K562 (cell line): ENCODE results near the gene ANKS1A. TPM values are rescaled to one million over a fixed set of nuclear protein-coding genes. Genes with fewer than 3 reads are reported as not detected.

Experiments
- ATAC-seq: fragments of 200-7000 bp; cut with Tn5 transposase; 3 replicates; pipeline ENCODE4 v1.9.1; 2020; ENCODE audit warnings: moderate library complexity
- BruUV-seq: library from RNA; stranded (reverse); fragments of 400-500 nt; replicated peaks from 2 replicates; lab custom pipeline; 2021; lab: Mats Ljungman, UMichigan
- CTCF ChIA-PET: fragments of 300-600 bp; formaldehyde crosslinking; extraction: SDS; loops from one replicate; lab custom pipeline; 2021; ENCODE audit warnings: low intra/inter-chr PET ratio; lab: Yijun Ruan, JAX
- POLR2A ChIA-PET: fragments of 300-600, 350-650 bp; sonication (Branson Sonifier 250); formaldehyde crosslinking; extraction: SDS; loops from one replicate; lab custom pipeline; 2021; ENCODE audit warnings: antibody characterized with exemption, inconsistent platforms; lab: Yijun Ruan, JAX
- DNase-seq, 4 experiments: peaks; one replicate each; pipeline versions ENCODE4 v3.0.0 to v3.0.0-alpha.2; 2011 to 2018; ENCODE audit warnings: low spot score in 3 of 4, mixed read lengths in 3 of 4; ENCODE audit errors: extremely low read depth in 1 of 4
- FAIRE-seq: peaks from 2 replicates; lab custom pipeline; 2011; peaks lifted over from hg19 to GRCh38; lab: Jason Lieb, UNC
- H2AFZ ChIP-seq: 2 replicates; pipeline ENCODE4 v1.6.0; 2011; ENCODE audit warnings: low read depth, low read length, control low read depth, inconsistent platforms
- H3K27ac ChIP-seq: fragments of 200-600 bp; 3 replicates; pipeline ENCODE4 v1.8.0; 2011; ENCODE audit warnings: low read depth, mild to moderate bottlenecking, control low read depth, inconsistent platforms, low read length, moderate library complexity, mixed read lengths; ENCODE audit errors: extremely low read depth
- H3K27me3 ChIP-seq, 2 experiments: fragments of 300-600 bp in 1 of 2; 2 replicates in 1 of 2; 3 replicates in 1 of 2; pipeline versions ENCODE4 v1.6.0 to v1.8.0; 2011; ENCODE audit warnings: inconsistent platforms in 2 of 2, low read length in 2 of 2, mild to moderate bottlenecking in 1 of 2, mixed read lengths in 1 of 2, moderate library complexity in 1 of 2; ENCODE audit not compliant: control insufficient read depth in 2 of 2, insufficient read depth in 2 of 2
- H3K36me3 ChIP-seq: fragments of 300-600 bp; 3 replicates; pipeline ENCODE4 v1.8.0; 2011; ENCODE audit warnings: mild to moderate bottlenecking, low read length, inconsistent platforms; ENCODE audit not compliant: control insufficient read depth, insufficient read depth
- H3K4me1 ChIP-seq, 2 experiments: fragments of 200-600 bp in 1 of 2; replicated peaks in 1 of 2; 2 replicates in 1 of 2; 3 replicates in 1 of 2; pipeline versions ENCODE4 v1.5.1 to v1.8.0; 2011; ENCODE audit warnings: inconsistent platforms in 2 of 2, low read length in 2 of 2, mild to moderate bottlenecking in 1 of 2, mixed read lengths in 1 of 2, moderate library complexity in 1 of 2; ENCODE audit not compliant: control insufficient read depth in 2 of 2, insufficient read depth in 2 of 2
- H3K4me2 ChIP-seq: 2 replicates; pipeline ENCODE4 v1.6.1; 2011; ENCODE audit warnings: low read length, control low read depth, inconsistent platforms, mixed read lengths; ENCODE audit not compliant: insufficient read depth
- H3K4me3 ChIP-seq: fragments of 200-600 bp; sonication (generic), shearing (Covaris generic); 2 replicates; pipeline ENCODE4 v1.5.1; 2016; ENCODE audit warnings: control low read depth, inconsistent platforms
- H3K79me2 ChIP-seq: fragments of 200-600 bp; 3 replicates; pipeline ENCODE4 v1.8.0; 2011; ENCODE audit warnings: low read length, inconsistent platforms; ENCODE audit not compliant: control insufficient read depth, insufficient read depth
- H3K9ac ChIP-seq, 2 experiments: 2 replicates each; pipeline versions ENCODE4 v1.6.0 to v1.6.1; 2011; ENCODE audit warnings: low read depth in 2 of 2, low read length in 2 of 2, control low read depth in 1 of 2, inconsistent platforms in 1 of 2, mild to moderate bottlenecking in 1 of 2, mixed read lengths in 1 of 2; ENCODE audit not compliant: insufficient read depth in 1 of 2
- H3K9me1 ChIP-seq: one replicate; pipeline ENCODE4 v1.6.0; 2011; ENCODE audit warnings: inconsistent platforms, mild to moderate bottlenecking, low read length, moderate library complexity; ENCODE audit not compliant: control insufficient read depth, insufficient read depth
- H3K9me3 ChIP-seq: replicated peaks from 2 replicates; pipeline ENCODE4 v1.5.1; 2011; ENCODE audit warnings: low read depth, low read length, inconsistent platforms; ENCODE audit not compliant: control insufficient read depth, insufficient read depth
- H4K20me1 ChIP-seq: replicated peaks from 2 replicates; pipeline ENCODE4 v1.6.1; 2011; ENCODE audit warnings: low read length, inconsistent platforms, mixed read lengths; ENCODE audit not compliant: control insufficient read depth, insufficient read depth
- AFF1 ChIP-seq, 2 experiments: fragments of 450-650 bp; IDR thresholded peaks; 2 replicates each; pipeline ENCODE4 v1.6.1; 2018; ENCODE audit warnings: mild to moderate bottlenecking in 2 of 2, low read depth in 1 of 2; ENCODE audit not compliant: partially characterized antibody in 2 of 2
- CHCHD3 ChIP-seq: fragments of 250-450 bp; sonication (Bioruptor Pico); IDR thresholded peaks from 2 replicates; pipeline ENCODE4 v2.1.2; 2022; ENCODE audit warnings: mild to moderate bottlenecking
- E2F5 ChIP-seq: sonication (generic); formaldehyde crosslinking; IDR thresholded peaks from 2 replicates; pipeline ENCODE4 v1.8.0; 2022; ENCODE audit warnings: mild to moderate bottlenecking, missing genetic modification reagents
- IRF1 ChIP-seq: sonication (generic); formaldehyde crosslinking; IDR thresholded peaks from 2 replicates; pipeline ENCODE4 v1.8.0; 2022; ENCODE audit warnings: missing genetic modification reagents, mild to moderate bottlenecking, borderline replicate concordance
- IRF2 ChIP-seq: sonication (generic); formaldehyde crosslinking; IDR thresholded peaks from 2 replicates; pipeline ENCODE4 v1.8.1; 2022; ENCODE audit warnings: mild to moderate bottlenecking, missing genetic modification reagents
- SRSF9 ChIP-seq: fragments of 200-400 bp; formaldehyde crosslinking; IDR thresholded peaks from 2 replicates; pipeline ENCODE4 v1.6.1; 2017; ENCODE audit warnings: low read depth, low read length, borderline replicate concordance
- ZFX ChIP-seq: sonication (generic); formaldehyde crosslinking; IDR thresholded peaks from 2 replicates; pipeline ENCODE4 v1.8.0; 2022; ENCODE audit warnings: mild to moderate bottlenecking, missing genetic modification reagents, moderate library complexity
- ZNF12 ChIP-seq: sonication (generic); formaldehyde crosslinking; IDR thresholded peaks from 2 replicates; pipeline ENCODE4 v1.4.0; 2020; ENCODE audit warnings: mild to moderate bottlenecking, missing genetic modification reagents
- ZNF280A ChIP-seq: fragments of 450-650 bp; IDR thresholded peaks from 2 replicates; pipeline ENCODE4 v1.6.1; 2018; ENCODE audit warnings: mild to moderate bottlenecking, low read depth; ENCODE audit not compliant: partially characterized antibody
- ZNF324 ChIP-seq: fragments of 250-450 bp; sonication (Bioruptor Pico); IDR thresholded peaks from 2 replicates; pipeline ENCODE4 v1.4.0; 2020; ENCODE audit warnings: mild to moderate bottlenecking
- ZNF639 ChIP-seq, 2 experiments: fragments of 200-800 bp in 1 of 2; sonication (Bioruptor generic) in 1 of 2; sonication (generic) in 1 of 2; formaldehyde crosslinking in 1 of 2; IDR thresholded peaks in 1 of 2; conservative IDR thresholded peaks in 1 of 2; 2 replicates each; pipeline versions ENCODE4 v1.5.0 to v1.6.1; 2016 to 2020; ENCODE audit warnings: missing compliant biosample characterization in 1 of 2, missing genetic modification characterization in 1 of 2, missing genetic modification reagents in 1 of 2
- WGBS: fragments of 100-300 bp; shearing (Covaris generic); methylation state at CpG from one replicate; pipeline ENCODE4 v1.1.6; 2016; ENCODE audit warnings: low coverage, mixed read lengths; ENCODE audit not compliant: insufficient coverage; ENCODE audit errors: missing lambda C conversion rate; 5-methylcytosine and 5-hydroxymethylcytosine counted together
- in situ Hi-C: fragments of 300-500 bp; cut with MboI; formaldehyde crosslinking; loops from 4 replicates; pipeline ENCODE4 v1.15.0; 2018; ENCODE audit warnings: inconsistent platforms, mixed read lengths
- intact Hi-C: fragments of 100-400 bp; cut with micrococcal nuclease; formaldehyde crosslinking; loops from 2 replicates; pipeline ENCODE4 v1.14.2; 2022
- polyA plus RNA-seq, 8 experiments: library from polyadenylated mRNA; depleted of rRNA in 4 of 8; stranded (reverse) in 5 of 8; unstranded in 3 of 8; fragments of >200 nt; fragmentation: Nextera tagmentation in 2 of 8; fragmentation: Illumina TruSeq in 1 of 8; extraction: Ambion mirVana in 2 of 8; extraction: Trizol in 1 of 8; gene quantifications; 2 replicates each; pipeline versions ENCODE4 v1.2.1 to v1.2.3, GENCODE V29; 2011 to 2014; ENCODE audit warnings: inconsistent platforms in 1 of 8, missing spikeins in 1 of 8
- total RNA-seq, 7 experiments: library from RNA; depleted of rRNA in 6 of 7; stranded (reverse); fragments of >200 nt in 6 of 7; fragmentation: Illumina TruSeq in 2 of 7; extraction: Trizol in 2 of 7; gene quantifications; 2 replicates each; pipeline versions ENCODE4 v1.2.1 to v1.2.3, GENCODE V29; 2011 to 2021; ENCODE audit warnings: low replicate concordance in 1 of 7

ANKS1A gene
- total and polyA plus RNA-seq, 9 of the 15 experiments (the other 6 are each of a cell fraction or from before 2014, with no cell fraction given): 1.1 to 13.8 (median 5.3) TPM

GRCh38 chr6:34909320-34909883 is 20.3 kb downstream of the ANKS1A start:
- no peak overlapping the region for H3K4me3 ChIP-seq
- 50% methylated on average over 6 of the region's 6 CpGs for WGBS
- H2AFZ ChIP-seq: no peak overlapping the region
- no peaks in the 10 kb centered on the region for H3K9me3 ChIP-seq
- ATAC-seq (no peak), FAIRE-seq (no peak), DNase-seq (no peak)
- H3K4me2 ChIP-seq: no peak overlapping the region
- H4K20me1 ChIP-seq: peaks cover 4% of the 10 kb centered on the region; the same call in 1 of the 2 replicates
- no peaks in the 10 kb centered on the region for H3K9me1 ChIP-seq
- in situ Hi-C loops: no loop called here
- POLR2A ChIA-PET: interaction anchor here (0.7 to 1.7 kb wide), 3 partner anchors 10 to 453 kb away, joined by 3 to 5 read pairs (median 4); no protein-coding TSS in a partner anchor
- intact Hi-C loops: no loop called here
- H3K9ac ChIP-seq: no peak overlapping the region
- H3K36me3 ChIP-seq: no peaks in the 10 kb centered on the region
- no peaks in the 10 kb centered on the region for H3K27me3 ChIP-seq
- H3K4me1 ChIP-seq: peaks cover 0 to 3% of the 10 kb centered on the region in 2 experiments; a peak in 3 of 5 replicates
- peaks cover 3% of the 10 kb centered on the region; the same call in 1 of the 3 replicates for H3K79me2 ChIP-seq
- no TSS peak for BruUV-seq
- CTCF ChIA-PET: no interaction called here
- no peak overlapping the region for H3K27ac ChIP-seq
- no peak for TF ChIP-seq ZFX (CRISPR knock-in tag)
- no peak for TF ChIP-seq IRF1 (CRISPR knock-in tag)
- TF ChIP-seq ZNF324 (CRISPR knock-in tag): no peak
- no peak for TF ChIP-seq CHCHD3 (CRISPR knock-in tag)
- no peak for TF ChIP-seq ZNF280A
- no peak for TF ChIP-seq IRF2 (CRISPR knock-in tag)
- no peak for TF ChIP-seq E2F5 (CRISPR knock-in tag)
- TF ChIP-seq SRSF9: no peak
- TF ChIP-seq ZNF12: no peak
- no peak for TF ChIP-seq AFF1 (IDR thresholded peaks at IDR 0.05; ENCODE audit: low read depth in 1 of 2, partially characterized antibody in 2 of 2)
- TF ChIP-seq ZNF639 (CRISPR knock-in tag; conservative IDR thresholded peaks at IDR 0.05 in 1 of 2, IDR thresholded peaks at IDR 0.05 in 1 of 2): no peak
